ENCODE results near the gene OR52D1. TPM values are rescaled to one million over a fixed set of nuclear protein-coding genes. Genes with fewer than 3 reads are reported as not detected.
A peak's percentile ranks its signal among the peaks of the same experiment; 100 is the strongest.

Gene OR52D1
- total RNA-seq, 1 donor from 2014 or later: not detected

- no peak for TF ChIP-seq CTCF (IDR thresholded peaks at IDR 0.05; ENCODE audit: unreplicated experiment)
- Mint-ChIP-seq H3K27me3 (no peaks in the 10 kb centered on the region), H3K4me1 (ENCODE audit: low read depth) (no peaks in the 10 kb centered on the region), H3K27ac (peak within 1 kb of the TSS; percentile 40), H3K9me3 (ENCODE audit: low read depth) (no peaks in the 10 kb centered on the region), H3K36me3 (ENCODE audit: insufficient read depth) (no peaks in the 10 kb centered on the region), H3K4me3 (ENCODE audit: low read depth) (no peak within 1 kb of the TSS)
- no peak for DNase-seq (ENCODE audit: low spot score, unreplicated experiment)
These were observed 21.3 kb downstream of the OR52D1 start, which contains the start of gene UBQLN3 for GRCh38 chr11:5509803-5510202. TSS of gene UBQLN3 (minus strand) at chr11:5509957. CDS start at chr11:5509558, 399 bp downstream.

- Mint-ChIP-seq H3K4me3 (ENCODE audit: low read depth) (no peak overlapping the region), H3K27me3 (no peaks in the 10 kb centered on the region), H3K36me3 (ENCODE audit: insufficient read depth) (no peaks in the 10 kb centered on the region), H3K27ac (no peak overlapping the region), H3K4me1 (ENCODE audit: low read depth) (no peaks in the 10 kb centered on the region), H3K9me3 (ENCODE audit: low read depth) (no peaks in the 10 kb centered on the region)
- TF ChIP-seq CTCF (IDR thresholded peaks at IDR 0.05; ENCODE audit: unreplicated experiment): no peak
- DNase-seq (ENCODE audit: low spot score, unreplicated experiment): no peak
These were observed 26.4 kb downstream of the OR52D1 start for GRCh38 chr11:5514841-5515240.

GRCh38 chr11:5516599-5516998 is 28.1 kb downstream of the OR52D1 start, which contains the start of gene UBQLNL:
TSS of gene UBQLNL (minus strand) at chr11:5516699. CDS start at chr11:5516441, 258 bp downstream.
- Mint-ChIP-seq H3K4me3 (ENCODE audit: low read depth) (no peak within 1 kb of the TSS), H3K4me1 (ENCODE audit: low read depth) (no peaks in the 10 kb centered on the region), H3K9me3 (ENCODE audit: low read depth) (no peaks in the 10 kb centered on the region), H3K27me3 (no peaks in the 10 kb centered on the region), H3K27ac (no peak within 1 kb of the TSS), H3K36me3 (ENCODE audit: insufficient read depth) (no peaks in the 10 kb centered on the region)
- no peak for DNase-seq (ENCODE audit: low spot score, unreplicated experiment)
- TF ChIP-seq CTCF (IDR thresholded peaks at IDR 0.05; ENCODE audit: unreplicated experiment): no peak

GRCh38 chr11:5521540-5521939 is 33.1 kb downstream of the OR52D1 start:
- Mint-ChIP-seq H3K4me3 (ENCODE audit: low read depth) (no peak overlapping the region), H3K27ac (no peak overlapping the region), H3K9me3 (ENCODE audit: low read depth) (no peaks in the 10 kb centered on the region), H3K27me3 (no peaks in the 10 kb centered on the region), H3K4me1 (ENCODE audit: low read depth) (no peaks in the 10 kb centered on the region), H3K36me3 (ENCODE audit: insufficient read depth) (no peaks in the 10 kb centered on the region)
- no peak for TF ChIP-seq CTCF (IDR thresholded peaks at IDR 0.05; ENCODE audit: unreplicated experiment)
- no peak for DNase-seq (ENCODE audit: low spot score, unreplicated experiment)

- Mint-ChIP-seq H3K27me3 (no peaks in the 10 kb centered on the region), H3K36me3 (ENCODE audit: insufficient read depth) (no peaks in the 10 kb centered on the region), H3K4me3 (ENCODE audit: low read depth) (no peak overlapping the region), H3K9me3 (ENCODE audit: low read depth) (no peaks in the 10 kb centered on the region), H3K27ac (no peak overlapping the region), H3K4me1 (ENCODE audit: low read depth) (no peaks in the 10 kb centered on the region)
- TF ChIP-seq CTCF (IDR thresholded peaks at IDR 0.05; ENCODE audit: unreplicated experiment): no peak
- no peak for DNase-seq (ENCODE audit: low spot score, unreplicated experiment)
These were observed 33.8 kb downstream of the OR52D1 start for GRCh38 chr11:5522308-5522707.

Data from progenitor cell of endocrine pancreas (in vitro differentiated cells).